Transverse colon (tissue), 4 donors: ENCODE results near the gene GABRG3. TPM values are rescaled to one million over a fixed set of nuclear protein-coding genes. Genes with fewer than 3 reads are reported as not detected.

Source experiments
- DNase-seq: peaks from one replicate; pipeline ENCODE4 v3.0.0-alpha.2; 2019
- H3K27ac ChIP-seq, 4 donors: fragments of 200-600 bp; sonication (generic); 2 replicates each; pipeline ENCODE4 v1.5.1; 2016 to 2018; ENCODE audit warnings: inconsistent platforms in 4 of 4
- H3K27me3 ChIP-seq: fragments of 200-600 bp; sonication (generic); 2 replicates; pipeline ENCODE4 v1.5.1; 2017; ENCODE audit warnings: inconsistent platforms
- H3K36me3 ChIP-seq, 4 donors: fragments of 200-600 bp; sonication (generic); 2 replicates each; pipeline ENCODE4 v1.5.1; 2017 to 2019; ENCODE audit warnings: inconsistent platforms in 4 of 4
- H3K4me1 ChIP-seq, 4 donors: fragments of 200-600 bp; sonication (generic); 2 replicates each; pipeline ENCODE4 v1.5.1; 2017 to 2020; ENCODE audit warnings: inconsistent platforms in 4 of 4
- H3K4me3 ChIP-seq, 4 donors: fragments of 200-600 bp; sonication (generic); 1 replicate in 1 of 4; 2 replicates in 3 of 4; pipeline versions ENCODE4 v1.5.1 to v1.6.1; 2017 to 2019; ENCODE audit warnings: inconsistent platforms in 4 of 4
- H3K9me3 ChIP-seq, 2 donors: fragments of 200-600 bp; sonication (generic); 2 replicates each; pipeline ENCODE4 v1.5.1; 2017 to 2019; ENCODE audit warnings: inconsistent platforms in 2 of 2
- EP300 ChIP-seq: sonication (generic); formaldehyde crosslinking; IDR thresholded peaks from one replicate; pipeline ENCODE4 v1.6.1; 2017; ENCODE audit warnings: antibody characterized with exemption, low read depth
- POLR2A ChIP-seq: fragments of 450-650 bp; IDR thresholded peaks from one replicate; pipeline ENCODE4 v1.6.1; 2016; ENCODE audit warnings: antibody characterized with exemption, mild to moderate bottlenecking, moderate library complexity
- POLR2AphosphoS5 ChIP-seq, 3 donors: sonication (generic); formaldehyde crosslinking; IDR thresholded peaks; one replicate each; pipeline ENCODE4 v1.6.1; 2016; ENCODE audit warnings: antibody characterized with exemption in 3 of 3
- WGBS, 2 donors: methylation state at CpG; one replicate each; pipeline ENCODE4 v1.1.5; 2018; ENCODE audit warnings: low coverage in 1 of 2; 5-methylcytosine and 5-hydroxymethylcytosine counted together
- in situ Hi-C, 4 donors: fragments of 200-750 bp; cut with MboI; loops; one replicate each; pipeline versions ENCODE4 v1.15.0 to v1.15.1; 2017; ENCODE audit warnings: low sequenced_read_pairs in 3 of 4, low pct_ligation_motif_present in 1 of 4, low pct_unique_long_range_greater_than_20kb in 1 of 4
- intact Hi-C: fragments of 100-400 bp; cut with DNase I; formaldehyde crosslinking; loops from one replicate; pipeline ENCODE4 v1.15.1; 2023; ENCODE audit warnings: low total_unique reads
- total RNA-seq, 4 donors: library from RNA; depleted of rRNA; stranded (reverse); fragments of >200 nt; gene quantifications; one replicate each; pipeline ENCODE4 v1.1.0, GENCODE V29; 2016
- TF ChIP-seq, protein P1 (sequence below), 5 experiments: fragments of 200-600 bp in 3 of 5; fragments of 450-650 bp in 2 of 5; sonication (generic) in 3 of 5; IDR thresholded peaks; 1 replicate in 2 of 5; 2 replicates in 3 of 5; pipeline ENCODE4 v1.5.1; 2016 to 2017; ENCODE audit warnings: antibody characterized with exemption in 5 of 5, inconsistent platforms in 3 of 5, mild to moderate bottlenecking in 2 of 5, moderate library complexity in 1 of 5

The GABRG3 gene
- total RNA-seq, 4 donors from 2014 or later, result not detected

DNA sequence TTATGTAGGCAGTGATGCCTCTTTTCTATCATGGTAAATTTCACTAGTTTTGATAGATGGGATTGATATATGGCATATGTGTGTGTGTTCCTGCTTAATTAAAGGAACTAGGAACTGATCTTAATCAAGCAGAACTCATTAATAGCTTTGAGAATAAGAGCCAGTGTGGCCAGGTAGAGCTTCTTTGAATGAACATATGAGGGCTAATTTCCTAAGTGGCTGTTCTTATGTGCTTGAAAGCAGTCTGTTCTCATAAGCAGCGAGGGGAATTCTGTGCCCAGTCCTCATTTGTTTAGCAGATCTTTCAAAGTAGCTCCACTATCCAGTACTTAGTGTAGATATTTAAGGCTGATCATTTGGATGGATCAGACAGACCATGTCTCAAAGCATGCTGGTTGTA is 164.2 kb downstream of the GABRG3 start:
- in situ Hi-C loops, result no loop called here
- TF ChIP-seq POLR2AphosphoS5 (IDR thresholded peaks at IDR 0.05) (no peak), EP300 (no peak), POLR2A (no peak)
- TF ChIP-seq, protein P1, sequence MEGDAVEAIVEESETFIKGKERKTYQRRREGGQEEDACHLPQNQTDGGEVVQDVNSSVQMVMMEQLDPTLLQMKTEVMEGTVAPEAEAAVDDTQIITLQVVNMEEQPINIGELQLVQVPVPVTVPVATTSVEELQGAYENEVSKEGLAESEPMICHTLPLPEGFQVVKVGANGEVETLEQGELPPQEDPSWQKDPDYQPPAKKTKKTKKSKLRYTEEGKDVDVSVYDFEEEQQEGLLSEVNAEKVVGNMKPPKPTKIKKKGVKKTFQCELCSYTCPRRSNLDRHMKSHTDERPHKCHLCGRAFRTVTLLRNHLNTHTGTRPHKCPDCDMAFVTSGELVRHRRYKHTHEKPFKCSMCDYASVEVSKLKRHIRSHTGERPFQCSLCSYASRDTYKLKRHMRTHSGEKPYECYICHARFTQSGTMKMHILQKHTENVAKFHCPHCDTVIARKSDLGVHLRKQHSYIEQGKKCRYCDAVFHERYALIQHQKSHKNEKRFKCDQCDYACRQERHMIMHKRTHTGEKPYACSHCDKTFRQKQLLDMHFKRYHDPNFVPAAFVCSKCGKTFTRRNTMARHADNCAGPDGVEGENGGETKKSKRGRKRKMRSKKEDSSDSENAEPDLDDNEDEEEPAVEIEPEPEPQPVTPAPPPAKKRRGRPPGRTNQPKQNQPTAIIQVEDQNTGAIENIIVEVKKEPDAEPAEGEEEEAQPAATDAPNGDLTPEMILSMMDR (IDR thresholded peaks at IDR 0.05), result no peak
- peaks cover 0 to 5% of the 10 kb centered on the region in 2 donors for H3K9me3 ChIP-seq

GRCh38 chr15:27137127-27137526 is 166.1 kb downstream of the GABRG3 start:
- no peak for DNase-seq
- in situ Hi-C loops, result no loop called here
- no peaks in the 10 kb centered on the region for H3K4me1 ChIP-seq
- H3K4me3 ChIP-seq, result no peak overlapping the region
- WGBS, 2 donors, result 35 to 57% methylated on average over 2 to 5 of the region's 5 CpGs
- H3K36me3 ChIP-seq, result no peaks in the 10 kb centered on the region
- H3K9me3 ChIP-seq, result no peaks in the 10 kb centered on the region
- H3K27ac ChIP-seq, result no peak overlapping the region
- TF ChIP-seq, protein P1 (IDR thresholded peaks at IDR 0.05), result no peak
- no peak for TF ChIP-seq POLR2AphosphoS5 (IDR thresholded peaks at IDR 0.05)
- TF ChIP-seq POLR2A, result no peak
- no peak for TF ChIP-seq EP300
- H3K27me3 ChIP-seq, result no peaks in the 10 kb centered on the region
- intact Hi-C loops, result no loop called here

More for the DNA sequence above, 164.2 kb downstream of the GABRG3 start:
- no peaks in the 10 kb centered on the region for H3K36me3 ChIP-seq
- no peak for DNase-seq
- H3K27ac ChIP-seq, result no peak overlapping the region
- H3K4me3 ChIP-seq, result no peak overlapping the region
- 20 to 32% methylated on average over 1 of the region's 1 CpG for WGBS, 2 donors
- intact Hi-C loops, result no loop called here
- no peaks in the 10 kb centered on the region for H3K27me3 ChIP-seq
- H3K4me1 ChIP-seq, result no peaks in the 10 kb centered on the region

DNA sequence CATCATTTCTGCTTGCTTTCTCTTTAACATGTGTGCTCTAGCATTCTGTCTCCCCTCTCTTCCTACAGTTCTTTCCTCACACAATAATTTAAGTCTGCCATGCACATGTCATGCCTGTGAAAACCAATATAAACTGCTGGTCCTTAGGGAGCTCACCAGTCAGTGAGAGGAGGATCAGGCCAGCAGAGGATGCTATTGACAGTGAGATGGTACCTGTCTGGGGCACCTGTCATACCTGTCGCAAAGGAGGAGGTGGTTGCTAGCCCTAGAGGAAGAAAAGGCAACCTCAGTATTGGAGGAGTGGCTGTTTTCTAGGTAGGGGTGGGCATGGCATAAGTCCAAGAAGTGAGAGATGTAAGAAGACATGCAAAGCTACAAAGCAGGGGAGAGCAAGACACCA is 194.6 kb downstream of the GABRG3 start:
- H3K36me3 ChIP-seq, result no peaks in the 10 kb centered on the region
- intact Hi-C loops, result no loop called here
- H3K27ac ChIP-seq, result no peak overlapping the region
- in situ Hi-C loops, result loop anchor here in 1 of 4 donors (25.0 kb wide), 1 partner anchor 103 kb away; no protein-coding TSS in a partner anchor
- no peaks in the 10 kb centered on the region for H3K9me3 ChIP-seq
- H3K4me3 ChIP-seq, result no peak overlapping the region
- WGBS, 2 donors, result 88% methylated on average over 1 of the region's 1 CpG; no CpG with 5 or more reads in 1 of the 2 donors
- H3K27me3 ChIP-seq, result no peaks in the 10 kb centered on the region
- DNase-seq, result no peak
- TF ChIP-seq POLR2A (no peak), POLR2AphosphoS5 (IDR thresholded peaks at IDR 0.05) (no peak), EP300 (no peak)
- TF ChIP-seq, protein P1 (IDR thresholded peaks at IDR 0.05), result no peak
- no peaks in the 10 kb centered on the region for H3K4me1 ChIP-seq

DNA sequence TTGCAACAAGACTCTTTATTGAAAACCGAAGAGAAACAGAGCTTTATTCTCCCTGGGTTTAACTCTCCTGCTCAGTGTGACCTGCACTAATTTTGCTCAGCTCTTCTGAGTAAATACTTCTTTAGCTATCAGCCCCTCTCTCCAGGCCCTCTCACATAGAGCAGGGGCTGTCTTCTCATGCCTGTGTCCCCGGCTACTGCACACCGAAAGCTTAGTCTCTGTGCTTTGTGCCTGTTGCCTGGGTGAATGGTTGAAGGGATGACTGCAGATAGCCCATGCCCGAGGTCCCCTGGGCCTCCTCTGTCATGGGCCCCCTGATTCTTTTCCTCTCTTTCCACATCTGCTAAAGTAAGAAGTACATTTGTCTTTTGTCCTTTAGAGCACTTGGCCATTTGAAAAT is 195.9 kb downstream of the GABRG3 start:
- H3K4me1 ChIP-seq, result no peaks in the 10 kb centered on the region
- no peak overlapping the region for H3K27ac ChIP-seq
- no peaks in the 10 kb centered on the region for H3K27me3 ChIP-seq
- intact Hi-C loops, result no loop called here
- 74 to 86% methylated on average over 1 to 4 of the region's 4 CpGs for WGBS, 2 donors
- no peak for DNase-seq
- in situ Hi-C loops, result loop anchor here in 1 of 4 donors (25.0 kb wide), 1 partner anchor 105 kb away; no protein-coding TSS in a partner anchor
- no peak overlapping the region for H3K4me3 ChIP-seq
- no peaks in the 10 kb centered on the region for H3K9me3 ChIP-seq
- H3K36me3 ChIP-seq, result no peaks in the 10 kb centered on the region
- TF ChIP-seq POLR2A, result no peak
- TF ChIP-seq, protein P1 (IDR thresholded peaks at IDR 0.05), result no peak
